IMR-90 (cell line): Measurements from ENCODE around the gene SBF2. TPM values are rescaled to one million over a fixed set of nuclear protein-coding genes. Genes with fewer than 3 reads are reported as not detected.

Source experiments
- ATAC-seq: fragments of 200-7000 bp; cut with Tn5 transposase; 2 replicates; pipeline ENCODE4 v1.9.1; 2020; ENCODE audit warnings: low read depth, mild to moderate bottlenecking, moderate library complexity
- BruUV-seq: library from RNA; stranded (reverse); fragments of 400-500 nt; replicated peaks from 2 replicates; lab custom pipeline; 2021; lab: Mats Ljungman, UMichigan
- CTCF ChIA-PET: fragments of 300-600 bp; formaldehyde crosslinking; extraction: SDS; loops from one replicate; lab custom pipeline; 2021; ENCODE audit warnings: antibody characterized with exemption; lab: Yijun Ruan, JAX
- POLR2A ChIA-PET: fragments of 300-600 bp; sonication (Branson Sonifier 250); formaldehyde crosslinking; loops from one replicate; lab custom pipeline; 2022; ENCODE audit warnings: antibody characterized with exemption; ENCODE audit not compliant: unreplicated experiment; lab: Charles Lee
- DNase-seq: peaks from one replicate; pipeline ENCODE4 v3.0.0; 2013
- H2AFZ ChIP-seq: replicated peaks from 2 replicates; pipeline ENCODE3; 2013; ENCODE audit warnings: low read length, mild to moderate bottlenecking; ENCODE audit not compliant: poor library complexity
- H2AK5ac ChIP-seq: 2 replicates; pipeline ENCODE4 v1.6.1; 2013; ENCODE audit warnings: low read depth, low read length, inconsistent platforms
- H2AK9ac ChIP-seq: replicated peaks from 2 replicates; pipeline ENCODE3; 2013; ENCODE audit warnings: mild to moderate bottlenecking, low read depth, low read length, moderate library complexity; ENCODE audit not compliant: poor library complexity
- H2BK120ac ChIP-seq: 2 replicates; pipeline ENCODE4 v1.6.1; 2013; ENCODE audit warnings: low read depth, low read length, inconsistent platforms
- H2BK15ac ChIP-seq: 3 replicates; pipeline ENCODE4 v1.6.1; 2013; ENCODE audit warnings: low read depth, low read length, inconsistent platforms
- H2BK20ac ChIP-seq: 2 replicates; pipeline ENCODE4 v1.6.1; 2013; ENCODE audit warnings: low read depth, mild to moderate bottlenecking, inconsistent platforms, low read length, moderate library complexity
- H2BK5ac ChIP-seq: 2 replicates; pipeline ENCODE4 v1.6.1; 2013; ENCODE audit warnings: mild to moderate bottlenecking, low read depth, low read length, inconsistent platforms; ENCODE audit not compliant: poor library complexity, severe bottlenecking
- H3K14ac ChIP-seq: replicated peaks from 2 replicates; pipeline ENCODE4 v1.6.1; 2013; ENCODE audit warnings: low read depth, low read length, inconsistent platforms
- H3K18ac ChIP-seq: 2 replicates; pipeline ENCODE4 v1.6.1; 2013; ENCODE audit warnings: low read depth, low read length, control low read depth
- H3K23ac ChIP-seq: 2 replicates; pipeline ENCODE4 v1.6.1; 2013; ENCODE audit warnings: low read depth, low read length, inconsistent platforms
- H3K27ac ChIP-seq: 2 replicates; pipeline ENCODE4 v1.5.1; 2013; ENCODE audit warnings: mild to moderate bottlenecking, control low read depth, low read length; ENCODE audit not compliant: insufficient read depth
- H3K27me3 ChIP-seq: 2 replicates; pipeline ENCODE4 v1.6.1; 2013; ENCODE audit warnings: low read length; ENCODE audit not compliant: control insufficient read depth, insufficient read depth
- H3K36me3 ChIP-seq: 2 replicates; pipeline ENCODE4 v1.6.1; 2013; ENCODE audit warnings: low read length, mixed read lengths; ENCODE audit not compliant: control insufficient read depth, insufficient read depth
- H3K4ac ChIP-seq: 2 replicates; pipeline ENCODE4 v1.6.1; 2013; ENCODE audit warnings: low read depth, low read length, inconsistent platforms
- H3K4me1 ChIP-seq: 2 replicates; pipeline ENCODE4 v1.6.1; 2013; ENCODE audit warnings: low read length, mixed read lengths; ENCODE audit not compliant: control insufficient read depth, insufficient read depth
- H3K4me2 ChIP-seq: 2 replicates; pipeline ENCODE4 v1.6.1; 2013; ENCODE audit warnings: low read depth, mild to moderate bottlenecking, control low read depth, low read length, moderate library complexity
- H3K4me3 ChIP-seq: 2 replicates; pipeline ENCODE4 v1.5.1; 2013; ENCODE audit warnings: low read depth, mild to moderate bottlenecking, control low read depth, low read length, moderate library complexity; ENCODE audit not compliant: insufficient read depth
- H3K56ac ChIP-seq: 2 replicates; pipeline ENCODE4 v1.6.1; 2013; ENCODE audit warnings: low read length, inconsistent platforms; ENCODE audit not compliant: insufficient read depth; ENCODE audit errors: extremely low read depth
- H3K79me1 ChIP-seq, 2 experiments: 2 replicates each; pipeline ENCODE4 v1.6.1; 2013; ENCODE audit warnings: low read length in 2 of 2, inconsistent platforms in 1 of 2, low read depth in 1 of 2
- H3K9ac ChIP-seq: 2 replicates; pipeline ENCODE4 v1.6.1; 2013; ENCODE audit warnings: low read depth, low read length, control low read depth
- H3K9me1 ChIP-seq: 2 replicates; pipeline ENCODE4 v1.6.1; 2013; ENCODE audit warnings: low read length, inconsistent platforms; ENCODE audit not compliant: insufficient read depth
- H3K9me3 ChIP-seq: 2 replicates; pipeline ENCODE4 v1.6.1; 2013; ENCODE audit warnings: low read length; ENCODE audit not compliant: control insufficient read depth, insufficient read depth
- H4K20me1 ChIP-seq: 2 replicates; pipeline ENCODE4 v1.6.1; 2013; ENCODE audit warnings: low read length, inconsistent platforms; ENCODE audit not compliant: insufficient read depth
- H4K5ac ChIP-seq: 2 replicates; pipeline ENCODE4 v1.6.1; 2013; ENCODE audit warnings: mild to moderate bottlenecking, low read depth, low read length, control low read depth
- H4K8ac ChIP-seq, 2 experiments: 2 replicates each; pipeline ENCODE4 v1.6.1; 2013; ENCODE audit warnings: low read depth in 2 of 2, low read length in 2 of 2, control low read depth in 1 of 2, inconsistent platforms in 1 of 2
- H4K91ac ChIP-seq: 2 replicates; pipeline ENCODE4 v1.6.1; 2013; ENCODE audit warnings: low read depth, low read length, inconsistent platforms; ENCODE audit not compliant: insufficient read depth
- BHLHE40 ChIP-seq: fragments of 150-350 bp; IDR thresholded peaks from 2 replicates; pipeline ENCODE4 v1.6.1; 2016; ENCODE audit warnings: mild to moderate bottlenecking, low read depth, low read length
- FOS ChIP-seq: fragments of 150-350 bp; IDR thresholded peaks from 2 replicates; pipeline ENCODE4 v1.6.1; 2016; ENCODE audit warnings: low read depth, low read length
- MAFK ChIP-seq: IDR thresholded peaks from 2 replicates; pipeline ENCODE4 v1.6.1; 2012; ENCODE audit warnings: low read depth, low read length, improper control_type of control experiment
- MAZ ChIP-seq: IDR thresholded peaks from 2 replicates; pipeline ENCODE4 v1.6.1; 2012; ENCODE audit warnings: low read depth, mild to moderate bottlenecking, low read length, improper control_type of control experiment, moderate library complexity, borderline replicate concordance
- MXI1 ChIP-seq: IDR thresholded peaks from 2 replicates; pipeline ENCODE4 v1.6.1; 2012; ENCODE audit warnings: low read depth, mild to moderate bottlenecking, low read length, moderate library complexity, borderline replicate concordance
- RAD21 ChIP-seq: IDR thresholded peaks from 2 replicates; pipeline ENCODE4 v1.6.1; 2012; ENCODE audit warnings: low read length, improper control_type of control experiment
- RCOR1 ChIP-seq: IDR thresholded peaks from 2 replicates; pipeline ENCODE4 v1.6.1; 2012; ENCODE audit warnings: mild to moderate bottlenecking, low read length, improper control_type of control experiment; ENCODE audit not compliant: insufficient replicate concordance
- RFX5 ChIP-seq: IDR thresholded peaks from 2 replicates; pipeline ENCODE4 v1.8.0; 2012; ENCODE audit warnings: low read depth, mild to moderate bottlenecking, low read length, moderate library complexity
- WGBS, 2 experiments: methylation state at CpG; one replicate each; pipeline versions ENCODE4 v1.1.5 to v1.1.7; 2013; ENCODE audit warnings: missing lambda C conversion rate in 2 of 2; ENCODE audit not compliant: insufficient read length in 1 of 2; ENCODE audit errors: extremely low coverage in 2 of 2; 5-methylcytosine and 5-hydroxymethylcytosine counted together
- dilution Hi-C: fragments of 300-500 bp; cut with HindIII; formaldehyde crosslinking; loops from one replicate; pipeline ENCODE4 v1.14.3; 2018; ENCODE audit warnings: low sequenced_read_pairs; ENCODE audit not compliant: unreplicated experiment
- in situ Hi-C: fragments of 300-500 bp; cut with MboI; formaldehyde crosslinking; loops from 3 replicates; pipeline ENCODE4 v1.14.3; 2019; ENCODE audit warnings: low sequenced_read_pairs, inconsistent platforms, mixed read lengths
- intact Hi-C: fragments of 100-400 bp; cut with micrococcal nuclease; formaldehyde crosslinking; loops from 2 replicates; pipeline ENCODE4 v1.10.0; 2022
- polyA plus RNA-seq, 3 experiments: library from polyadenylated mRNA; depleted of rRNA; stranded (reverse); fragments of >200 nt; gene quantifications; 2 replicates each; pipeline ENCODE4 v1.2.3, GENCODE V29; 2012; ENCODE audit warnings: low replicate concordance in 1 of 3
- total RNA-seq: library from RNA; depleted of rRNA; stranded (reverse); fragments of >200 nt; gene quantifications from 2 replicates; pipeline ENCODE4 v1.2.3, GENCODE V29; 2012
- TF ChIP-seq, protein P1 (sequence below): conservative IDR thresholded peaks from 2 replicates; pipeline ENCODE4 v1.5.1; 2012; ENCODE audit warnings: mild to moderate bottlenecking, low read depth, low read length, improper control_type of control experiment
- TF ChIP-seq, protein P2 (sequence below): fragments of 150-350 bp; IDR thresholded peaks from 2 replicates; pipeline ENCODE4 v1.6.1; 2016; ENCODE audit warnings: low read depth, mild to moderate bottlenecking, low read length, moderate library complexity, borderline replicate concordance

Gene SBF2
- total and polyA plus RNA-seq, 2 of the 4 experiments (the other 2 are of a cell fraction): 23.8 to 51.8 TPM

DNA sequence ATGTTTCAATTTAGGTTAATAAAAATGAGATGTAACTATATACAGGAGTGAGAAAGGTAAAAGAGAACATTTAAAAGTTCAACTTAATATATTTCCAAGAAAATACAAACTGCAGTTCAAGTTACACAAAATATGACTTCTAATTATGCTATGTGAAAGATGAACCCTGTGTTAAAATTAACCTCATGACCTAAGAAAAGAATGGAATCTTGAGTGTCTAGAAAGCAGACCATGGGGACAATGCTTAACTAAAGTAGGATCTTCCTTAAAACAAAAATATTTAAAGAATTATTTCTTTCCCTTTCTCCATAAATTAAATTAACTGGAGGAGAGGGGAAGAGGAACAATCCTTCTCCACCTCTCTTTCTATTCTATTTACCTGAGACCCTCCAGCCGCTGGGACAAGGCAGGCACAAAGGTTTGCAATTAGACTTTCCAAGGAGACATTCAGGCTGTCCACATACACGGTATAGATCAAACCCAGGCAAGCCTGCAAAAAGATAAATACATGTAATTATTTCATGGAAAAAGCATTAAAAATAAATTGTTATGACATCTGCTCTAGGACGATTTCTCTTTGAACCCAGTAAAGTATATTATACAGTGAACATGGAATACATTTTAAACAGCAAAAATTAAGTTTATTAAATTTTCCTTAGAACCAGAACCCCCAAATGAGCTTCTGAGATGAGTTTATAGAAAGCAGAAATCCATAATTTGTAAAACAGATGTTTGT, 264.5 kb downstream of the SBF2 start:
- BruUV-seq: no TSS peak
- Histone ChIP-seq H3K27me3 (no peaks in the 10 kb centered on the region), H3K14ac (no peak overlapping the region), H2BK120ac (no peak overlapping the region), H3K4me1 (peaks cover 4% of the 10 kb centered on the region), H2AFZ (no peak overlapping the region), H3K9me3 (no peaks in the 10 kb centered on the region), H2AK5ac (no peak overlapping the region), H3K18ac (peak overlapping the region; percentile 78; the same call in 1 of the 2 replicates), H4K91ac (no peak overlapping the region), H2BK5ac (no peak overlapping the region), H4K20me1 (no peaks in the 10 kb centered on the region), H4K5ac (peak overlapping the region; percentile 74; the same call in 1 of the 2 replicates), H2BK15ac (no peak overlapping the region), H3K56ac (no peak overlapping the region), H3K79me1 (peaks cover 12 to 16% of the 10 kb centered on the region in 2 experiments), H3K4me3 (no peak overlapping the region), H3K4me2 (peak overlapping the region; percentile 72), H3K9ac (no peak overlapping the region), H4K8ac (no peak overlapping the region), H2AK9ac (no peak overlapping the region), H3K4ac (no peak overlapping the region), H3K23ac (no peak overlapping the region), H3K27ac (no peak overlapping the region), H3K9me1 (no peaks in the 10 kb centered on the region; the same call in none of the 2 replicates), H2BK20ac (no peak overlapping the region), H3K36me3 (no peaks in the 10 kb centered on the region; the same call in 1 of the 2 replicates)
- ChIA-PET CTCF (no interaction called here), POLR2A (no interaction called here)
- DNase-seq: no peak
- no CpG with 5 or more reads among the region's 3 CpGs for WGBS, 2 experiments
- dilution Hi-C loops (no loop called here), in situ Hi-C loops (no loop called here), intact Hi-C loops (no loop called here)
- ATAC-seq: no peak
- TF ChIP-seq, protein P1, sequence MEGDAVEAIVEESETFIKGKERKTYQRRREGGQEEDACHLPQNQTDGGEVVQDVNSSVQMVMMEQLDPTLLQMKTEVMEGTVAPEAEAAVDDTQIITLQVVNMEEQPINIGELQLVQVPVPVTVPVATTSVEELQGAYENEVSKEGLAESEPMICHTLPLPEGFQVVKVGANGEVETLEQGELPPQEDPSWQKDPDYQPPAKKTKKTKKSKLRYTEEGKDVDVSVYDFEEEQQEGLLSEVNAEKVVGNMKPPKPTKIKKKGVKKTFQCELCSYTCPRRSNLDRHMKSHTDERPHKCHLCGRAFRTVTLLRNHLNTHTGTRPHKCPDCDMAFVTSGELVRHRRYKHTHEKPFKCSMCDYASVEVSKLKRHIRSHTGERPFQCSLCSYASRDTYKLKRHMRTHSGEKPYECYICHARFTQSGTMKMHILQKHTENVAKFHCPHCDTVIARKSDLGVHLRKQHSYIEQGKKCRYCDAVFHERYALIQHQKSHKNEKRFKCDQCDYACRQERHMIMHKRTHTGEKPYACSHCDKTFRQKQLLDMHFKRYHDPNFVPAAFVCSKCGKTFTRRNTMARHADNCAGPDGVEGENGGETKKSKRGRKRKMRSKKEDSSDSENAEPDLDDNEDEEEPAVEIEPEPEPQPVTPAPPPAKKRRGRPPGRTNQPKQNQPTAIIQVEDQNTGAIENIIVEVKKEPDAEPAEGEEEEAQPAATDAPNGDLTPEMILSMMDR: no peak
- TF ChIP-seq MAFK: no peak
- TF ChIP-seq RAD21: no peak
- TF ChIP-seq RCOR1: no peak
- TF ChIP-seq MAZ: no peak
- TF ChIP-seq BHLHE40: no peak
- no peak for TF ChIP-seq MXI1
- TF ChIP-seq, protein P2, sequence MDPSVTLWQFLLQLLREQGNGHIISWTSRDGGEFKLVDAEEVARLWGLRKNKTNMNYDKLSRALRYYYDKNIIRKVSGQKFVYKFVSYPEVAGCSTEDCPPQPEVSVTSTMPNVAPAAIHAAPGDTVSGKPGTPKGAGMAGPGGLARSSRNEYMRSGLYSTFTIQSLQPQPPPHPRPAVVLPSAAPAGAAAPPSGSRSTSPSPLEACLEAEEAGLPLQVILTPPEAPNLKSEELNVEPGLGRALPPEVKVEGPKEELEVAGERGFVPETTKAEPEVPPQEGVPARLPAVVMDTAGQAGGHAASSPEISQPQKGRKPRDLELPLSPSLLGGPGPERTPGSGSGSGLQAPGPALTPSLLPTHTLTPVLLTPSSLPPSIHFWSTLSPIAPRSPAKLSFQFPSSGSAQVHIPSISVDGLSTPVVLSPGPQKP: no peak
- TF ChIP-seq RFX5: no peak
- no peak for TF ChIP-seq FOS
